ENCODE results near the gene FMN1. TPM values are rescaled to one million over a fixed set of nuclear protein-coding genes. Genes with fewer than 3 reads are reported as not detected.

The FMN1 gene
- total RNA-seq, 1 donor from 2014 or later: 37.1 TPM

DNA sequence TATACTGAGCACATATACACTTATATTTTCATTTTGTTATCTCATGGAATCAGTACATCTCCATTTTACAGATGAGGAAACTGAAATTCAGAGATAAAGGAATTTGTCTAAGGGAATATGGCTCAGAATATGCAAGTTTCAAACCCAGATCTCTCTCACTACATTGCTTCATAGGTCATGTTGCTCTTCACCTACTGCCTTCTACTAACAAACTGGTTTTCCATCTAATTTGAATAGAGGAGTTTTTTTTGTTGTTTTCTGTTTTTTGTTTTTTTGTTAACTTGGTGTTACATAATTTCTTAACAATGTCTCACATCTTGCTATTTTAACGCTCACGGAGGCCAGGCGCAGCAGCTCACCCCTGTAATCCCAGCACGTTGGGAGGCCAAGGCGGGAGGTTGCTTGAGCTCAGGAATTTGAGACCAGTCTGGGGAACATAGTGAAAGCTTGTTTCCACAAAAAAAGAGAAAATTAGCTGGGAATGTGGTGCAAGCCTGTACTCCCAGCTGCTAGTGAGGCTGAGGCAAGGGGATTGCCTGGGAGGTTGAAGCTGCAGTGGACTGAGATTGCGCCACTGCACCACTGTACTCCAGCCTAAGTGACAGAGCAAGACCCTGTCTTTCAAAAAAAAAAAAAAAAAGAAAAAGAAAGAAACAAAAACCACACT lies 37.0 kb downstream of the FMN1 start:
- DNase-seq (ENCODE audit: low spot score): no peak

DNA sequence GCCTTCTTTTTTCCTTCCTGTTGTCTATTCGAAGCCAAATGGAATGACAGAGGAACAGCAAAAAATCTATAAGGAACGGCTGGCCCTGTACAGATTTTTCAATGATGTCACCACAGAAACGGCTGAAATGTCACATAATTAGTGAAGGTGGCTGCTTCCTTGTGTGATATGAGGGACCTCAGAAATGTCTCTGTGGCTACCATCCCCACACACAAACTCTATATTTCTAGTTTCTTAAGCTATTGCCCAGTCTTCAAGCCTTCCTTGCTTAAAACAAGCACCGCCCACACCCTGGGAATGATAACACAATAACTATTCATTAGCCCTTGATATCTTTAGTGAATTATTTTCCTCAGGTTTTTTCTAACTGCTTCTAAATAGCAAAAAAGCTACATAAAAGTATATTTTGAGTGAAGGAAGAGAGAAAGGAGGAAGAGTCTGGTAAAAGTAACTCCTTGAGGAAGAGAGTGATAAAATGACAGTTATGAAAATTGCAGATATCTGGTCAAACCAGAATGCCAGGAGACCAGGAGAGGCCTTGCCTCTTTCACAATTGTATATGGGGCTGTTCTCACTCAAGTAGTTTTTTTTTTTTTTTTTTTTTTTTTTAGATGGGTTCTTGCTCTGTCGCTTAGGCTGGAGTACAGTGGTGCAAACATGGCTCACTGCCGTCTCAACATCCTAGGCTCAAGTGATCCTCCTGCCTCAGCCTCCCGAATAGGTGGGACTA lies 38.7 kb downstream of the FMN1 start:
- no peak for DNase-seq (ENCODE audit: low spot score)

DNA sequence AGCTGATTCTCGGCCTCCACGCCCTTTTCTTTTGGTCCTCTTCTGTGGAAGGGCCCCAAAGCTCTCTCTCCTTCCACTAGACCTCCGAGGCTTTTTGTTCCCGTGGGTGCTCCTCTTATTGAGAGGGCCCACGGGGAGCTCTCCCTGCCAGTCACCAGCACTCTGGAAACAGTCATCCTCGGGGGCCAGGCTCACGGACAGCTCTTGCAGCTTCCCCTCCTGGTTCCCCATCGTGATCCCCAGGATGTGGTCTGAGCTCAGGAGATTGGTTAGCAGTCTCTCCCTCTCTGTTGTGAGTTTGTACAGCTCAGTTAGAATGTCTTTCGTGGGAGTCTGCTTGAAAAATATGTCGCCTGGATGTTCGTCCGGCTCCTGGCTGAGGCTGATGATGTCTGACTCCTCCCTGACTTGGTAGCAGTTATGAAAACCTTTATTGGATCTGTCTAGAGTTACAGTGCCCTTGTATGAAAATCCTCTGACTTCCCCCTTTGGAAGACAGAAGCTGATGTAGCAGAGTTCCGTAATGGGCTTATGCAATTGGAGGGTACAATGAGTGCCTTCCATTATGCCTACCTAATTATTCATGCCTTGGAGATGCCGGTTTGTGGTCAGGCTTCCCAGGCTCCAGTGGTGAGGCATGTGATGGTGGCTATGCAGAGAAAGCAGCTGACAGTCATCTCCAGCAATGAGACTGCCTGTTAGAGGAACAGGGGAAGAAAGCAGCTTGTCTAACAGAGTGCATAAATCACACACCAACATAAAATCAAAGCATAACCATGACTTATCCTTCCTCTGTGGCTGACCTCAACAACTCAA lies 40.0 kb downstream of the FMN1 start:
- no peak for DNase-seq (ENCODE audit: low spot score)

- no peak for DNase-seq (ENCODE audit: low spot score)
Measured at GRCh38 chr15:33153548-33153947, 41.0 kb downstream of the FMN1 start.

DNA sequence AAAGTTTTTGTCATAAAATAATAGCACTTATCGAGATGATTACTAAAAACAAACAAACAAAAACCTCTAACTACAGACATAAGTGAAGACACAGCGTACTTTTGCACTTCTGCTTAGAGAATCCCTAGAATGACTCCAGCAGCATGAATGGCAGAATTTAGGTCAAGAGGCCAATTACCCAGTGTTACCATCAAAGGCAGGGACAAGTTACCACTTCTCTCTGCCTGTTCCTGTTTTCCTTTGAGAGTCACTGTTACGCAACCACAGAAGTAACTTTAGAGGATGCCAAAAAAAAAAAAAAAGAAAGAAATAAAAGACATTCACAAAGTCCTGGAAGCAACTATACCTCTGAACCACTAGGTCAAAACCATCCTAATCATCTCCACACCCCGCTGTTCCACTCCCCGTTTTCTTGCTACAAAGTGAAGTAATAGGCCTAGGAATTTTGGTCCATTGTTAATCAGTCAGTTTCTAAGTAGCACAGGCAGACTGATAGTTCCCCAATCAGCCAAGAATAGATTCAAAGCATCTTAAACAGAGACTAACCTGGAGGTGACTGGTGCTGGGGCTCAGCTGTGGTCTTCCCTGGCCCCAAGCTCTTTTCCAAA lies 41.9 kb downstream of the FMN1 start:
- DNase-seq (ENCODE audit: low spot score): no peak

DNA sequence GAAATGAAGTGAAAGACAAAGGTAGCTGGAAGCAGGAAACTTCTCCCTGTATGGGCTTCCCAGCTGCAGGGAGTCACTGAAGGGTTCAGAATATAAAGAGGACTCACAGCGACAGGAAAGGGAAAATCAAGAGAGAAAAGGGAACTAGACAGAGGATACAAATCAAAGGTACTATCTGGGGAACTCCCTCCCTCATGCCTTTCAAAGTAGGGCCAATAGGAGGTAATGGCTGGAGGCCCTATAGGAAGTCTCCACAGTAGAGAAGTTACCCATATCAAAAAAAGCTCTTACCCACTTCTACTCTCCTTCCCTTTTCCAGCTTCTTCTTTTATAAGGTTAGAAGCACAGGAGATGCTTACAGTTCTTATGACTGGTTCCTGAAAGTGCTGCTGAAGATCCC lies 43.5 kb downstream of the FMN1 start:
- no peak for DNase-seq (ENCODE audit: low spot score)

GRCh38 chr15:33150431-33150941 lies 44.0 kb downstream of the FMN1 start:
- no peak for DNase-seq (ENCODE audit: low spot score)

GRCh38 chr15:33149919-33150318 lies 44.6 kb downstream of the FMN1 start:
- no peak for DNase-seq (ENCODE audit: low spot score)

GRCh38 chr15:33148129-33148751 lies 46.3 kb downstream of the FMN1 start:
- DNase-seq (ENCODE audit: low spot score): no peak

DNA sequence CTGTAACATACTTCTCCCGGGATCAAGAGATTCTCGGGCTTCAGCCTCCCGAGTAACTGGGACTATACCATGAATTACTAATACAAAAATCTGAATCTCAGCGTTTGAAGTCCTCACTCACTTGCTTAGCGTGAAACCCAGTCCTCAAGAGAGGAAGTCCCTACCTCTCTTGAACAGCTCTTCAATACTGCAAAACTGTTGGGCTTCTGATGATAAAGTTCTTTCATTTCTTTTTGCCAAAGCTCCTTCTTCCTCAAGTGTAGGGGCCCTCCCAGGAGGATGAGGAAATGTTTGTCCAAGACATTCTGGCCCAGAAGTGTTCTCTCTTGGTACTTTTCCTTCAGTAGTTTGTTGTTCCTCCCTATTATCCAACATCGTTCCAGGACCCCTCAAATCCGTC lies 48.5 kb downstream of the FMN1 start:
- no peak for DNase-seq (ENCODE audit: low spot score)

- DNase-seq (ENCODE audit: low spot score): no peak
Measured at GRCh38 chr15:33145447-33145846, 49.1 kb downstream of the FMN1 start.

DNA sequence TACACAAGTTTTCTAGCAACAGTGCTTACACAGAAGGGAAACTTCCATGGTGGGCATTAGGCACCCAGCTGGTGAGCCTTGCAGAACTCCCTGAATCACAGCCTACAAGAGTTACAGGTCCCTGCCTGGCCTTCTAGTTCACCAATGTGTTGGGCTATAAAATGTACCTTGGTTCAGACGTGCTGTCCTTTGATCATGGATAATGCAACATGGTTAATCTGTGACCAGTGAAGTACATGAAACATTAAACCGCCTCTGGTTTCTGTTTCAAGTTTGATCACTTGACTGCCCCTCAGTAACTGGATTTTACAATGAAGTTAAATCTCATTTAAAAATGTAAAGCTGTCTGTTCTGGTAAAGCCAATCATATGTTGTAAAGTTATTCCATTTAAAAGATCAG lies 51.8 kb downstream of the FMN1 start:
- no peak for DNase-seq (ENCODE audit: low spot score)

- no peak for DNase-seq (ENCODE audit: low spot score)
Measured at GRCh38 chr15:33138000-33138399, 56.5 kb downstream of the FMN1 start.

DNA sequence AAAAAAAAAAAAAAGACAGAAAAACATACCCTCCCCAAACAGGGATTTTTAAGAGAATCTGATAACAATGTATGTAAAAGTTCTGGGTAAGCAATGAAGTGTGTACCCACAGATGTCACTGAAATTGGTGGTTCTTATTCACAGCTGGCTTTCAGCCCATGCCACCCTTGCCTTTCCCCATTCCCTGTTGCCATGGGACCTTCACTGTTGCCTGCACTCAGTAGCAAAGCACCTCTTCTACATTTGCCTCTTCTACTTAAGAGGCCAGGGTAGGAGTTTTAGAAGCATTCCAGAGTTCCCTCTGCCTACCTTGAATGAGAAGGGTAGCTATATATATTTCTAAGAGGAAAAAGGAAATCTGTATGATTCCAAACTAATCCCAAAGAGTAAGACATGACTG lies 57.4 kb downstream of the FMN1 start:
- DNase-seq (ENCODE audit: low spot score): no peak

DNA sequence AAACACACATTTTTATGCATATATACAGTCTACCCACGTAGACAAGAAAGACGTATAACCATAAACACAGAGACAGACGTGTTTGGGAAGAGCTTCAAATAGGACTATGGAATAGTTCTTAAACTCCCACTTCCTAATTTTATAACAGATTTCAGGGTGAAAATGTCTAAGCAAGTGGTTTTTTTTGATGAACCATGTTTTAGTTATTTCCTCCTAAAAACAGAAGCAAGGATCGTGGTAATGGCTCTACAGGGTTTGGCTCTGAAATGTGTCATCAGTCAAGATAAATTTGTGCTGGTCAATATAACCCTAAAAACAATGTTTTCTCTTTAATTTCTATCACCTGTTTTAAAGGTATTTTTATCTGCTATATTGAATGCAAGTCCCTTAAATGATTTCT lies 58.2 kb downstream of the FMN1 start:
- DNase-seq (ENCODE audit: low spot score): no peak

DNA sequence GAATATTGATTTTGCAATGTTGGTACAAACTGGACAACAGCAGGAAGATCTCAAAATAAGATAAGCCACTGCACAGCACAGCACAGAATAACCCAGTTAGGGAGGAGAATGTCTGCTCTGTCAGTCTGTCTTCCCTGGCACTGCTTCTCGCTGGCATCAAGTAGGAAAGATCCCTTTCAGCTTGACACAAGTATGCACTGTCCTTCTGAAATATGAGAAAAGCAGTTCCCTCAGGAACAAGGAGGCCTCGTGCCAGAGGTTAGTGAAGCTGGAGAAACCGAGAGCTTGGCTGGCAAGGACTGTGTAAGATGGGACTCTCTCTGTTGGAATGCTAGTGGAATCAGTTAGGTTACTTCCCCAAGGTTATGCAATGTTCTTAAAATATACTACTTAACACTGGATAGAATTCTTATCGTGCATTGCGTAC lies 59.1 kb downstream of the FMN1 start:
- no peak for DNase-seq (ENCODE audit: low spot score)

GRCh38 chr15:33132722-33133345 lies 61.7 kb downstream of the FMN1 start:
- DNase-seq (ENCODE audit: low spot score): no peak

GRCh38 chr15:33132233-33132580 lies 62.3 kb downstream of the FMN1 start:
- no peak for DNase-seq (ENCODE audit: low spot score)

GRCh38 chr15:33131552-33132232 lies 62.8 kb downstream of the FMN1 start:
- no peak for DNase-seq (ENCODE audit: low spot score)
